ENCODE data around the gene HBP1. TPM values are rescaled to one million over a fixed set of nuclear protein-coding genes. Genes with fewer than 3 reads are reported as not detected.

Gene HBP1
- total RNA-seq, 1 experiment from 2014 or later: 30.2 TPM

DNA sequence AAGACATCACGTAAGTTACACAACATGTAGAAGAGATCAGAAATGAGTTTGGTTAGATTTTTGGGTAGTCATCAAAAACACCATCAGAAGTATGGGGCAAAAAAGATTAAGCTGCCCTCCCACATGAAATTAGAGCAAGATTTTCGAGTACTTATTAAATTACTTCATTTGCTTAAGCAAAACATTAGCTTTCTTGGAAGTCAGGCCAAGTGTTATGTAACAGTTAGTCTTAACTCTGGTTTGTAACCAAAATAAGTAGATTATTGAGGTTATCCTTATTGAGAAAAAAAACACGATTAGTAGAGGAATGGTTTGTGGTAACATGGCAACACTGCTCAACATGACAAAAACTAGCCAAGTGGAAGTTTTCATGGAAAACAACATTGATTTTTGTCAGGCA, 37.9 kb downstream of the HBP1 start:
- no peaks in the 10 kb centered on the region for H3K27me3 Mint-ChIP-seq (ENCODE audit: insufficient read depth, unreplicated experiment)
- no peaks in the 10 kb centered on the region for H3K4me1 Mint-ChIP-seq (ENCODE audit: insufficient read depth, unreplicated experiment)
- no peak overlapping the region for H3K4me3 Mint-ChIP-seq (ENCODE audit: unreplicated experiment)
- no TSS peak for BruUV-seq (replicated peaks)
- H3K9me3 Mint-ChIP-seq (ENCODE audit: unreplicated experiment): no peaks in the 10 kb centered on the region
- no peak for DNase-seq (ENCODE audit: unreplicated experiment)
- CTCF ChIA-PET: interaction anchor here (0.8 kb wide), 1 partner anchor 521 kb away, joined by 3 read pairs; no protein-coding TSS in a partner anchor
- POLR2A ChIA-PET: interaction anchor here (0.6 to 2.0 kb wide), 2 partner anchors 37 to 652 kb away, joined by 4 to 6 read pairs; no protein-coding TSS in a partner anchor
- intact Hi-C loops (cut with micrococcal nuclease): loop anchor here (10.0 kb wide), 1 partner anchor 258 kb away; no protein-coding TSS in a partner anchor
- H3K36me3 Mint-ChIP-seq (ENCODE audit: insufficient read depth, unreplicated experiment): peaks cover 65% of the 10 kb centered on the region
- TF ChIP-seq, protein P1, sequence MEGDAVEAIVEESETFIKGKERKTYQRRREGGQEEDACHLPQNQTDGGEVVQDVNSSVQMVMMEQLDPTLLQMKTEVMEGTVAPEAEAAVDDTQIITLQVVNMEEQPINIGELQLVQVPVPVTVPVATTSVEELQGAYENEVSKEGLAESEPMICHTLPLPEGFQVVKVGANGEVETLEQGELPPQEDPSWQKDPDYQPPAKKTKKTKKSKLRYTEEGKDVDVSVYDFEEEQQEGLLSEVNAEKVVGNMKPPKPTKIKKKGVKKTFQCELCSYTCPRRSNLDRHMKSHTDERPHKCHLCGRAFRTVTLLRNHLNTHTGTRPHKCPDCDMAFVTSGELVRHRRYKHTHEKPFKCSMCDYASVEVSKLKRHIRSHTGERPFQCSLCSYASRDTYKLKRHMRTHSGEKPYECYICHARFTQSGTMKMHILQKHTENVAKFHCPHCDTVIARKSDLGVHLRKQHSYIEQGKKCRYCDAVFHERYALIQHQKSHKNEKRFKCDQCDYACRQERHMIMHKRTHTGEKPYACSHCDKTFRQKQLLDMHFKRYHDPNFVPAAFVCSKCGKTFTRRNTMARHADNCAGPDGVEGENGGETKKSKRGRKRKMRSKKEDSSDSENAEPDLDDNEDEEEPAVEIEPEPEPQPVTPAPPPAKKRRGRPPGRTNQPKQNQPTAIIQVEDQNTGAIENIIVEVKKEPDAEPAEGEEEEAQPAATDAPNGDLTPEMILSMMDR (IDR thresholded peaks at IDR 0.05; ENCODE audit: unreplicated experiment): no peak
- H3K27ac Mint-ChIP-seq (ENCODE audit: low read depth, unreplicated experiment): no peak overlapping the region

DNA sequence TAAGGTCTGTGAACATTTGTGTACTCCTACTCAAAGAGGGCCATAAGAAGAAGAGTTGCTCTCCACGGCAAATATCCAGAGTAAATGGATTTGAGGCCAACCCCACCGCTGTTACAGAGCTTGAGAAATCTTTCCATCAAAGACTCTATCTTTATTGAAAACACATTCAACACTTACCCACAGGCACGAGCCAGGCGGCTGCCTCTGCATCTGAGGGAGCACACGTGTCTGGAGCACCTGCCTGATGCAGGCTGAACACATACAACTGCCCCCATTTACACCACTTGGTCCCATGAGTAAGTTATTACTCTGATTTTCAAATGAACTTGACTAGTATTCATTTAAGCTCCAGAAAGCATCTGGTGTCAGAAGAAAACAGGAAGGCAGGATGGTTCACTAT, 38.7 kb downstream of the HBP1 start:
- Mint-ChIP-seq H3K9me3 (ENCODE audit: unreplicated experiment) (no peaks in the 10 kb centered on the region), H3K27ac (ENCODE audit: low read depth, unreplicated experiment) (no peak overlapping the region), H3K27me3 (ENCODE audit: insufficient read depth, unreplicated experiment) (no peaks in the 10 kb centered on the region), H3K36me3 (ENCODE audit: insufficient read depth, unreplicated experiment) (peaks cover 60% of the 10 kb centered on the region), H3K4me3 (ENCODE audit: unreplicated experiment) (no peak overlapping the region), H3K4me1 (ENCODE audit: insufficient read depth, unreplicated experiment) (no peaks in the 10 kb centered on the region)
- ChIA-PET POLR2A (interaction anchor here (0.6 to 2.0 kb wide), 2 partner anchors 38 to 299 kb away, joined by 3 to 6 read pairs; no protein-coding TSS in a partner anchor), CTCF (interaction anchor here (0.6 to 0.8 kb wide), 2 partner anchors 108 to 520 kb away, joined by 3 to 4 read pairs; no protein-coding TSS in a partner anchor)
- DNase-seq (ENCODE audit: unreplicated experiment): no peak
- TF ChIP-seq, protein P1 (IDR thresholded peaks at IDR 0.05; ENCODE audit: unreplicated experiment): no peak
- no TSS peak for BruUV-seq (replicated peaks)
- intact Hi-C loops (cut with micrococcal nuclease): loop anchor here (10.0 kb wide), 1 partner anchor 257 kb away; no protein-coding TSS in a partner anchor

DNA sequence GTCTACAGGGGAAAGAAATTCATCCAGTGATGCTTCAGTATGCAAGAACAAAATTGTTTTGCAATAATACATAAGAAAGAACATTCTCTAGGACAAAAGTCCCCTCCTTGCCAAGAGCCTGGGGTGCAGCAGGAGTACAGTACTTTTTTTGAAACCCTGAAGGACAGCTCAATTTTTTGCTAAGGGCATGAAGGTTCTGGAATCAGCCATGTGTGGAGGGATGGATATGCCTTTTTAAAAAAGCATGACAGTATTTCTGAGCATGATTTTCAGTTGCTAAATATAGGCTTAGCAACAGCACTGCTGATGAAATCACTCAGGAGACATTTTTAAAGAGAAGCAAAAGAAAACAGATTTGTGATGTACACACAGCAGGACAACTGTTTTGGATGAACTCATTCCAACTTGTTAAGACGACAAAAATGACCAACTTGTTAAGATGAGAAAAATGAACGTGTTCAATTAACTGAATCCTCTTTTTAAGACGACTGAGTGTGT, 39.3 kb downstream of the HBP1 start:
- ChIA-PET POLR2A (no interaction called here), CTCF (interaction anchor here (0.6 to 1.2 kb wide), 4 partner anchors 14 to 537 kb away, joined by 3 to 4 read pairs (median 3); no protein-coding TSS in a partner anchor)
- Mint-ChIP-seq H3K36me3 (ENCODE audit: insufficient read depth, unreplicated experiment) (peaks cover 54% of the 10 kb centered on the region), H3K4me3 (ENCODE audit: unreplicated experiment) (no peak overlapping the region), H3K9me3 (ENCODE audit: unreplicated experiment) (no peaks in the 10 kb centered on the region), H3K4me1 (ENCODE audit: insufficient read depth, unreplicated experiment) (no peaks in the 10 kb centered on the region), H3K27ac (ENCODE audit: low read depth, unreplicated experiment) (no peak overlapping the region), H3K27me3 (ENCODE audit: insufficient read depth, unreplicated experiment) (no peaks in the 10 kb centered on the region)
- TF ChIP-seq, protein P1 (IDR thresholded peaks at IDR 0.05; ENCODE audit: unreplicated experiment): no peak
- intact Hi-C loops (cut with micrococcal nuclease): loop anchor here (10.0 kb wide), 1 partner anchor 257 kb away; no protein-coding TSS in a partner anchor
- DNase-seq (ENCODE audit: unreplicated experiment): no peak
- BruUV-seq (replicated peaks): no TSS peak

DNA sequence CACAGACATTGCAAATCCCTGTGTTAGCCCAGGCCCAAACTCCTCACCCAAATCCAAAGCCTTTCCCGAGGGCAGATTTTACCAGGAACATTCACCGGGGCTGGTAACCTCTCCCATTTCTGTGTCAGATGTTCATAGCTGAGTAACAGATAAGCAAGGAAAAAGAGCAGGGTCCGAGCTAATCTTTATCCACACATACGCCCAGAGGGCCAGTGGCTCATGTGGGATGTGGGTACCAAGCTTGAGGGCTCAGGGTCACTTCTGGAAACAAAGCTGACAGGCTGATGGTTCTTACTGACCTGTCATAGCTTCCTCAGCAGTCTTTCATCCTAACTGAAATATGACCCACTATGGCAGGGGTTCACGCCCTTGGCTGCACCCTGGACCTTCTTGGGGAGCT, 39.8 kb downstream of the HBP1 start:
- H3K4me1 Mint-ChIP-seq (ENCODE audit: insufficient read depth, unreplicated experiment): no peaks in the 10 kb centered on the region
- no TSS peak for BruUV-seq (replicated peaks)
- CTCF ChIA-PET: interaction anchor here (0.6 to 1.6 kb wide), 4 partner anchors 14 to 537 kb away, joined by 3 to 4 read pairs (median 3); no protein-coding TSS in a partner anchor
- no peaks in the 10 kb centered on the region for H3K27me3 Mint-ChIP-seq (ENCODE audit: insufficient read depth, unreplicated experiment)
- TF ChIP-seq, protein P1 (IDR thresholded peaks at IDR 0.05; ENCODE audit: unreplicated experiment): no peak
- intact Hi-C loops (cut with micrococcal nuclease): loop anchor here (10.0 kb wide), 1 partner anchor 256 kb away; no protein-coding TSS in a partner anchor
- no peak overlapping the region for H3K4me3 Mint-ChIP-seq (ENCODE audit: unreplicated experiment)
- POLR2A ChIA-PET: interaction anchor here (0.6 kb wide), 1 partner anchor 61 kb away, joined by 3 read pairs; no protein-coding TSS in a partner anchor
- H3K9me3 Mint-ChIP-seq (ENCODE audit: unreplicated experiment): no peaks in the 10 kb centered on the region
- no peak for DNase-seq (ENCODE audit: unreplicated experiment)
- H3K36me3 Mint-ChIP-seq (ENCODE audit: insufficient read depth, unreplicated experiment): peaks cover 50% of the 10 kb centered on the region
- H3K27ac Mint-ChIP-seq (ENCODE audit: low read depth, unreplicated experiment): no peak overlapping the region

Data from MCF 10A (cell line).